ENCODE data around the gene OTOF. TPM values are rescaled to one million over a fixed set of nuclear protein-coding genes. Genes with fewer than 3 reads are reported as not detected.

OTOF gene
- total and polyA plus RNA-seq, 2 of the 13 experiments (the other 11 are each of a cell fraction or from before 2014, with no cell fraction given) = 0.04 TPM; not detected in 1

DNA sequence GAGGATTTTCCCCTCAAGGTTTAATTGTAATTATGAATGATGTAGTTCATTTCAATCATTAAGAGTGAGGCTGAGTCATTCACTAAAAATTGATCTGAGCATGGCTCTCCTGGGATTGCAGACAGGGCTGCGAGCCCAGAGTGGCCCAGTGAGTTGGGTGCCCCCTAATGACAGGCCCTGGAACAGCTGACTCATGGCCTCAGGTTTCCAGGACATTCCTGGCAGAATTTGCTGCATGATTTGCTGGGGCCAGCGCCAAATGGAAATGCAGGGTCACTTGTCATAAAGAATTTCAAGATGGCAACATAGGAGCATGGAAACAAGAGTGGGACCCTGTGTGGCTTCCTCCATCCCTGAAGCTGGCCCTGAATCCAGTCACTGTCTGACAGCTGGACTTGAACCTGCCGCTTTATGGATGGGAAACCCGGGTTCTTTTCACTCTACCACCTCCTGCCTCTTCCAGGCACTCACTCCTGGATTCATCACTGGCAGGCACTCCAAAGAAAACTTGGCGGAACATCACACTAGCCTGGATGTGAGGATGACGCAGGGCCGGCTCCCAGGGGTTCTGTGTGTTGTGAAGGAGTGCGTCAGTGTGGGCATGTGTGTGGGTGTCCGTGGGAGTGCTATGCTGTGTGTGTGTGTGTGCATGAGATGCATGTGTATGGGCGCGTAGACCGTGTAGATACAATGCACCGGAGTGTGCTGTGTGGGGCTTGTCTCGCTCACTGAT lies 15.2 kb downstream of the OTOF start (continued):
- TF ChIP-seq MAFF (IDR thresholded peaks at IDR 0.05; ENCODE audit: low read depth, low read length) (peak; percentile 86), CENPT (CRISPR knock-in tag; IDR thresholded peaks at IDR 0.05; ENCODE audit: low read depth) (no peak), ZNF251 (CRISPR knock-in tag; IDR thresholded peaks at IDR 0.05) (no peak), ZNF547 (CRISPR knock-in tag; IDR thresholded peaks at IDR 0.05) (no peak), CEBPB (IDR thresholded peaks at IDR 0.05; ENCODE audit: borderline replicate concordance, low read depth, low read length) (no peak), ARID2 (CRISPR knock-in tag; IDR thresholded peaks at IDR 0.05; ENCODE audit: borderline replicate concordance) (no peak), MATR3 (CRISPR knock-in tag; IDR thresholded peaks at IDR 0.05) (no peak), STAG1 (CRISPR knock-in tag; IDR thresholded peaks at IDR 0.05) (peak; percentile 62), ZNF180 (CRISPR knock-in tag; IDR thresholded peaks at IDR 0.05; ENCODE audit: borderline replicate concordance, low read depth) (no peak)
- TF ChIP-seq, protein P1, sequence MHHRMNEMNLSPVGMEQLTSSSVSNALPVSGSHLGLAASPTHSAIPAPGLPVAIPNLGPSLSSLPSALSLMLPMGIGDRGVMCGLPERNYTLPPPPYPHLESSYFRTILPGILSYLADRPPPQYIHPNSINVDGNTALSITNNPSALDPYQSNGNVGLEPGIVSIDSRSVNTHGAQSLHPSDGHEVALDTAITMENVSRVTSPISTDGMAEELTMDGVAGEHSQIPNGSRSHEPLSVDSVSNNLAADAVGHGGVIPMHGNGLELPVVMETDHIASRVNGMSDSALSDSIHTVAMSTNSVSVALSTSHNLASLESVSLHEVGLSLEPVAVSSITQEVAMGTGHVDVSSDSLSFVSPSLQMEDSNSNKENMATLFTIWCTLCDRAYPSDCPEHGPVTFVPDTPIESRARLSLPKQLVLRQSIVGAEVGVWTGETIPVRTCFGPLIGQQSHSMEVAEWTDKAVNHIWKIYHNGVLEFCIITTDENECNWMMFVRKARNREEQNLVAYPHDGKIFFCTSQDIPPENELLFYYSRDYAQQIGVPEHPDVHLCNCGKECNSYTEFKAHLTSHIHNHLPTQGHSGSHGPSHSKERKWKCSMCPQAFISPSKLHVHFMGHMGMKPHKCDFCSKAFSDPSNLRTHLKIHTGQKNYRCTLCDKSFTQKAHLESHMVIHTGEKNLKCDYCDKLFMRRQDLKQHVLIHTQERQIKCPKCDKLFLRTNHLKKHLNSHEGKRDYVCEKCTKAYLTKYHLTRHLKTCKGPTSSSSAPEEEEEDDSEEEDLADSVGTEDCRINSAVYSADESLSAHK (CRISPR knock-in tag; IDR thresholded peaks at IDR 0.05; ENCODE audit: borderline replicate concordance) = no peak
- TF ChIP-seq, protein P2, sequence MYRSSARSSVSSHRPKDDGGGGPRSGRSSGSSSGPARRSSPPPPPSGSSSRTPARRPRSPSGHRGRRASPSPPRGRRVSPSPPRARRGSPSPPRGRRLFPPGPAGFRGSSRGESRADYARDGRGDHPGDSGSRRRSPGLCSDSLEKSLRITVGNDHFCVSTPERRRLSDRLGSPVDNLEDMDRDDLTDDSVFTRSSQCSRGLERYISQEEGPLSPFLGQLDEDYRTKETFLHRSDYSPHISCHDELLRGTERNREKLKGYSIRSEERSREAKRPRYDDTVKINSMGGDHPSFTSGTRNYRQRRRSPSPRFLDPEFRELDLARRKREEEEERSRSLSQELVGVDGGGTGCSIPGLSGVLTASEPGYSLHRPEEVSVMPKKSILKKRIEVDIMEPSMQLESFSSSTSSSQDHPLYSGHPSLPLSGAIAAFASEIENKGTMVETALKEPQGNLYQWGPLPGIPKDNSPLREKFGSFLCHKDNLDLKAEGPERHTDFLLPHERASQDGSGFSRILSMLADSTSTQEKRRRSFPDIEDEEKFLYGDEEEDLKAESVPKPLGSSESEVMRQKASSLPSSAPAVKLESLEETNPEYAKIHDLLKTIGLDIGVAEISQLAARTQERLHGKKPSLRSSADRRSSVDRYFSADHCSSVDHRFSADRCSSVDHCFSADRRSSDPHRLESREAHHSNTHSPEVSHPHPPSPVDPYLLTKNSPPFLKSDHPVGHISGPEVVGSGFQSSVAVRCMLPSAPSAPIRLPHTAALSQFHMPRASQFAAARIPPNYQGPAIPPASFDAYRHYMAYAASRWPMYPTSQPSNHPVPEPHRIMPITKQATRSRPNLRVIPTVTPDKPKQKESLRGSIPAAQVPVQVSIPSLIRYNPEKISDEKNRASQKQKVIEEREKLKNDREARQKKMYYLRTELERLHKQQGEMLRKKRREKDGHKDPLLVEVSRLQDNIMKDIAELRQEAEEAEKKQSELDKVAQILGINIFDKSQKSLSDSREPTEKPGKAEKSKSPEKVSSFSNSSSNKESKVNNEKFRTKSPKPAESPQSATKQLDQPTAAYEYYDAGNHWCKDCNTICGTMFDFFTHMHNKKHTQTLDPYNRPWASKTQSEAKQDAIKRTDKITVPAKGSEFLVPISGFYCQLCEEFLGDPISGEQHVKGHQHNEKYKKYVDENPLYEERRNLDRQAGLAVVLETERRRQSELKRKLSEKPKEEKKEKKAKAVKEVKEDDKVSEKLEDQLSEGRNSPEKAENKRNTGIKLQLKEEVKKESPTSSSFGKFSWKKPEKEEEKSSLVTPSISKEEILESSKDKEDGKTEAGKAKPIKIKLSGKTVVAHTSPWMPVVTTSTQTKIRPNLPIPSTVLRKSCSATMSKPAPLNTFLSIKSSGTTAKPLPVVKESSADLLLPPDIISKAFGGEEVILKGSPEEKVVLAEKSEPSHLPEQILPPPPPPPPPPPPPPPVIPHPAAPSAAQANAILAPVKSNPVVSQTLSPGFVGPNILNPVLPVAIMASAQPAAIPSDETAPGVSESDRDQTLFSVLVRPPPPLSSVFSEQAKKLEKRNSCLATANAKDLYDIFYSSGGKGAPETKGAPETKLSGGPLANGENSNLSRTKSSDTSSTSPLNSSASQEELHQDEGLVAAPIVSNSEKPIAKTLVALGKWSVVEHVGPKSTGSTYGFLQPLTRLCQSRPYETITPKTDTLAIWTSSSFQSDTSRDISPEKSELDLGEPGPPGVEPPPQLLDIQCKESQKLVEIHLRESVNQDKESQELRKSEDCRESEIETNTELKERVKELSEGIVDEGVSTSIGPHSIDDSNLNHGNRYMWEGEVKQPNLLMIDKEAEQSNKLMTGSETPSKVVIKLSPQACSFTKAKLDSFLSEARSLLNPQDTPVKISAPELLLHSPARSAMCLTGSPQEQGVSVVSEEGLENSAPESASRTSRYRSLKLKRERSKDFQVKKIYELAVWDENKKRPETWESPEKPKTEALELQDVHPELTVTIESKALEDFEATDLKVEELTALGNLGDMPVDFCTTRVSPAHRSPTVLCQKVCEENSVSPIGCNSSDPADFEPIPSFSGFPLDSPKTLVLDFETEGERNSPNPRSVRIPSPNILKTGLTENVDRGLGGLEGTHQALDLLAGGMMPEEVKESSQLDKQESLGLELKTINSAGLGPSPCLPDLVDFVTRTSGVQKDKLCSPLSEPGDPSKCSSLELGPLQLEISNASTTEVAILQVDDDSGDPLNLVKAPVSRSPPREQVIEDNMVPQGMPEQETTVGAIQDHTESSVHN (CRISPR knock-in tag; IDR thresholded peaks at IDR 0.05) = no peak
- TF ChIP-seq, protein P3, sequence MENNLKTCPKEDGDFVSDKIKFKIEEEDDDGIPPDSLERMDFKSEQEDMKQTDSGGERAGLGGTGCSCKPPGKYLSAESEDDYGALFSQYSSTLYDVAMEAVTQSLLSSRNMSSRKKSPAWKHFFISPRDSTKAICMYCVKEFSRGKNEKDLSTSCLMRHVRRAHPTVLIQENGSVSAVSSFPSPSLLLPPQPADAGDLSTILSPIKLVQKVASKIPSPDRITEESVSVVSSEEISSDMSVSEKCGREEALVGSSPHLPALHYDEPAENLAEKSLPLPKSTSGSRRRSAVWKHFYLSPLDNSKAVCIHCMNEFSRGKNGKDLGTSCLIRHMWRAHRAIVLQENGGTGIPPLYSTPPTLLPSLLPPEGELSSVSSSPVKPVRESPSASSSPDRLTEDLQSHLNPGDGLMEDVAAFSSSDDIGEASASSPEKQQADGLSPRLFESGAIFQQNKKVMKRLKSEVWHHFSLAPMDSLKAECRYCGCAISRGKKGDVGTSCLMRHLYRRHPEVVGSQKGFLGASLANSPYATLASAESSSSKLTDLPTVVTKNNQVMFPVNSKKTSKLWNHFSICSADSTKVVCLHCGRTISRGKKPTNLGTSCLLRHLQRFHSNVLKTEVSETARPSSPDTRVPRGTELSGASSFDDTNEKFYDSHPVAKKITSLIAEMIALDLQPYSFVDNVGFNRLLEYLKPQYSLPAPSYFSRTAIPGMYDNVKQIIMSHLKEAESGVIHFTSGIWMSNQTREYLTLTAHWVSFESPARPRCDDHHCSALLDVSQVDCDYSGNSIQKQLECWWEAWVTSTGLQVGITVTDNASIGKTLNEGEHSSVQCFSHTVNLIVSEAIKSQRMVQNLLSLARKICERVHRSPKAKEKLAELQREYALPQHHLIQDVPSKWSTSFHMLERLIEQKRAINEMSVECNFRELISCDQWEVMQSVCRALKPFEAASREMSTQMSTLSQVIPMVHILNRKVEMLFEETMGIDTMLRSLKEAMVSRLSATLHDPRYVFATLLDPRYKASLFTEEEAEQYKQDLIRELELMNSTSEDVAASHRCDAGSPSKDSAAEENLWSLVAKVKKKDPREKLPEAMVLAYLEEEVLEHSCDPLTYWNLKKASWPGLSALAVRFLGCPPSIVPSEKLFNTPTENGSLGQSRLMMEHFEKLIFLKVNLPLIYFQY (CRISPR knock-in tag; IDR thresholded peaks at IDR 0.05; ENCODE audit: borderline replicate concordance) = peak; percentile 74; the same call in 1 of the 2 replicates

Data from HepG2 (cell line).